Mammary epithelial cell (primary cell): ENCODE measurements around the gene HAGHL.

Experiments
- EZH2 ChIP-seq: IDR thresholded peaks from 2 replicates; pipeline ENCODE4 v1.6.1; 2012; ENCODE audit warnings: low read length, inconsistent platforms, borderline replicate concordance
- TF ChIP-seq, protein P1 (sequence below), 2 donors: IDR thresholded peaks in 1 of 2; conservative IDR thresholded peaks in 1 of 2; 2 replicates each; pipeline ENCODE4 v1.5.1; 2011 to 2012; ENCODE audit warnings: inconsistent platforms in 2 of 2, low read length in 2 of 2, mild to moderate bottlenecking in 2 of 2, control low read depth in 1 of 2, low read depth in 1 of 2; ENCODE audit not compliant: insufficient read depth in 1 of 2; ENCODE audit errors: extremely low read depth in 1 of 2

DNA sequence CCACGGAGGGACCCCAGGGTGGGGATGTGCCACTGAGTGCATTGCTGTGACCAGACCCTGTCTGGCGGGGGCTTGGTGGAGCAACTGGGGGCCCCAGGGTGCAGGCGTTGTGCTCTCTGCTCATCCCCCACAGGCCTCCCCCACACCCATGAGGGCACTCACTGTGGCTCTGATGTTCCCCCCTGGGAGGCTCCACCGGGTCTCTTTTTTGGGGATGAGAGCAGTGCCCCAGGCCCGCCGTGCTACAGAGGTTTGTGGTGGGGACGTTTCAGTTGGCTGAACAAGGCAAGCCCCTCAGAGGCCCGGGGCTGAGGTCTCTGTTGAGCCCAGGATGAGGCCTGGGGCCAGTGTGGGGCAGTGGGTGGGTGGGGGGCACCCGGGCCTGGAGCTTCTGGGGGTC lies 3.2 kb upstream of the HAGHL start:
- TF ChIP-seq, protein P1, sequence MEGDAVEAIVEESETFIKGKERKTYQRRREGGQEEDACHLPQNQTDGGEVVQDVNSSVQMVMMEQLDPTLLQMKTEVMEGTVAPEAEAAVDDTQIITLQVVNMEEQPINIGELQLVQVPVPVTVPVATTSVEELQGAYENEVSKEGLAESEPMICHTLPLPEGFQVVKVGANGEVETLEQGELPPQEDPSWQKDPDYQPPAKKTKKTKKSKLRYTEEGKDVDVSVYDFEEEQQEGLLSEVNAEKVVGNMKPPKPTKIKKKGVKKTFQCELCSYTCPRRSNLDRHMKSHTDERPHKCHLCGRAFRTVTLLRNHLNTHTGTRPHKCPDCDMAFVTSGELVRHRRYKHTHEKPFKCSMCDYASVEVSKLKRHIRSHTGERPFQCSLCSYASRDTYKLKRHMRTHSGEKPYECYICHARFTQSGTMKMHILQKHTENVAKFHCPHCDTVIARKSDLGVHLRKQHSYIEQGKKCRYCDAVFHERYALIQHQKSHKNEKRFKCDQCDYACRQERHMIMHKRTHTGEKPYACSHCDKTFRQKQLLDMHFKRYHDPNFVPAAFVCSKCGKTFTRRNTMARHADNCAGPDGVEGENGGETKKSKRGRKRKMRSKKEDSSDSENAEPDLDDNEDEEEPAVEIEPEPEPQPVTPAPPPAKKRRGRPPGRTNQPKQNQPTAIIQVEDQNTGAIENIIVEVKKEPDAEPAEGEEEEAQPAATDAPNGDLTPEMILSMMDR (conservative IDR thresholded peaks at IDR 0.05 in 1 of 2, IDR thresholded peaks at IDR 0.05 in 1 of 2; ENCODE audit: extremely low read depth in 1 of 2, insufficient read depth in 1 of 2, low read depth in 1 of 2, low read length in 2 of 2) = no peak
- TF ChIP-seq EZH2 = no peak
